LNCaP clone FGC (cell line): ENCODE results near the gene POU3F3.

Experiments
- DNase-seq: peaks from one replicate; pipeline ENCODE4 v3.0.0-alpha.2; 2011; ENCODE audit warnings: low read depth
- H3K4me3 ChIP-seq: 2 replicates; pipeline ENCODE4 v1.5.1; 2011; ENCODE audit warnings: mild to moderate bottlenecking, low read depth, low read length, control low read depth
- CTCF ChIP-seq: IDR thresholded peaks from 2 replicates; pipeline ENCODE4 v1.5.1; 2012; ENCODE audit warnings: mild to moderate bottlenecking; ENCODE audit not compliant: control insufficient read depth, insufficient read depth; ENCODE audit errors: extremely low read depth

The POU3F3 gene

GRCh38 chr2:104840156-104840555, 13.8 kb upstream of the POU3F3 start:
- no peak overlapping the region for H3K4me3 ChIP-seq
- no peak for DNase-seq
- no peak for TF ChIP-seq CTCF

- DNase-seq, result no peak
- no peak for TF ChIP-seq CTCF
- no peak overlapping the region for H3K4me3 ChIP-seq
Observed at GRCh38 chr2:104840893-104841585, 12.9 kb upstream of the POU3F3 start.

GRCh38 chr2:104841744-104842143, 12.2 kb upstream of the POU3F3 start:
- no peak overlapping the region for H3K4me3 ChIP-seq
- DNase-seq, result no peak
- TF ChIP-seq CTCF, result no peak

- no peak for TF ChIP-seq CTCF
- no peak for DNase-seq
- H3K4me3 ChIP-seq, result no peak overlapping the region
Observed at GRCh38 chr2:104844807-104845551, 8.9 kb upstream of the POU3F3 start.

- H3K4me3 ChIP-seq, result no peak overlapping the region
- no peak for TF ChIP-seq CTCF
- no peak for DNase-seq
Observed at GRCh38 chr2:104845552-104845931, 8.4 kb upstream of the POU3F3 start.

- H3K4me3 ChIP-seq, result no peak overlapping the region
- DNase-seq, result no peak
- TF ChIP-seq CTCF, result no peak
Observed at GRCh38 chr2:104845946-104846785, 7.7 kb upstream of the POU3F3 start.
